ENCODE measurements around the gene DIS3L. TPM values are rescaled to one million over a fixed set of nuclear protein-coding genes. Genes with fewer than 3 reads are reported as not detected.

The DIS3L gene
- polyA plus RNA-seq, 2 donors: 7.1 to 9.4 TPM

GRCh38 chr15:66276546-66276945 is 16.8 kb upstream of the DIS3L start:
- no peaks in the 10 kb centered on the region for H3K4me1 ChIP-seq (ENCODE audit: control insufficient read depth in 2 of 2, insufficient read depth in 2 of 2, low read length in 1 of 2)
- 88 to 94% methylated on average over 3 of the region's 3 CpGs for WGBS, 2 donors

GRCh38 chr15:66278056-66278455 is 15.3 kb upstream of the DIS3L start:
- Histone ChIP-seq H3K36me3 (ENCODE audit: control insufficient read depth in 2 of 2, insufficient read depth in 2 of 2, low read length in 1 of 2) (no peaks in the 10 kb centered on the region), H3K27ac (ENCODE audit: low read depth in 2 of 2, low read length in 1 of 2) (no peak overlapping the region), H3K4me3 (ENCODE audit: low read depth in 1 of 2, low read length in 2 of 2) (no peak overlapping the region), H3K9me3 (ENCODE audit: control insufficient read depth in 2 of 2, insufficient read depth in 1 of 2, low read depth in 1 of 2, low read length in 1 of 2) (peaks cover 0 to 3% of the 10 kb centered on the region in 2 donors), H3K27me3 (ENCODE audit: control insufficient read depth in 1 of 2, insufficient read depth in 2 of 2, low read length in 2 of 2) (no peaks in the 10 kb centered on the region), H3K4me1 (ENCODE audit: control insufficient read depth in 2 of 2, insufficient read depth in 2 of 2, low read length in 1 of 2) (no peaks in the 10 kb centered on the region)
- WGBS, 2 donors: 81 to 86% methylated on average over 6 of the region's 6 CpGs

More at GRCh38 chr15:66276546-66276945, 16.8 kb upstream of the DIS3L start:
- H3K9me3 ChIP-seq (ENCODE audit: control insufficient read depth in 2 of 2, insufficient read depth in 1 of 2, low read depth in 1 of 2, low read length in 1 of 2): peaks cover 0 to 3% of the 10 kb centered on the region in 2 donors
- H3K27ac ChIP-seq (ENCODE audit: low read depth in 2 of 2, low read length in 1 of 2): no peak overlapping the region
- no peaks in the 10 kb centered on the region for H3K27me3 ChIP-seq (ENCODE audit: control insufficient read depth in 1 of 2, insufficient read depth in 2 of 2, low read length in 2 of 2)
- no peaks in the 10 kb centered on the region for H3K36me3 ChIP-seq (ENCODE audit: control insufficient read depth in 2 of 2, insufficient read depth in 2 of 2, low read length in 1 of 2)
- H3K4me3 ChIP-seq (ENCODE audit: low read depth in 1 of 2, low read length in 2 of 2): no peak overlapping the region

- H3K9me3 ChIP-seq (ENCODE audit: control insufficient read depth in 2 of 2, insufficient read depth in 1 of 2, low read depth in 1 of 2, low read length in 1 of 2): peaks cover 0 to 3% of the 10 kb centered on the region in 2 donors
- H3K36me3 ChIP-seq (ENCODE audit: control insufficient read depth in 2 of 2, insufficient read depth in 2 of 2, low read length in 1 of 2): no peaks in the 10 kb centered on the region
- no peaks in the 10 kb centered on the region for H3K27me3 ChIP-seq (ENCODE audit: control insufficient read depth in 1 of 2, insufficient read depth in 2 of 2, low read length in 2 of 2)
- 90 to 92% methylated on average over 6 of the region's 6 CpGs for WGBS, 2 donors
- no peak overlapping the region for H3K27ac ChIP-seq (ENCODE audit: low read depth in 2 of 2, low read length in 1 of 2)
- no peaks in the 10 kb centered on the region for H3K4me1 ChIP-seq (ENCODE audit: control insufficient read depth in 2 of 2, insufficient read depth in 2 of 2, low read length in 1 of 2)
- no peak overlapping the region for H3K4me3 ChIP-seq (ENCODE audit: low read depth in 1 of 2, low read length in 2 of 2)
Observed at GRCh38 chr15:66278671-66279070, 14.7 kb upstream of the DIS3L start.

GRCh38 chr15:66284271-66284670 is 9.1 kb upstream of the DIS3L start:
- no peaks in the 10 kb centered on the region for H3K9me3 ChIP-seq (ENCODE audit: control insufficient read depth in 2 of 2, insufficient read depth in 1 of 2, low read depth in 1 of 2, low read length in 1 of 2)
- H3K4me1 ChIP-seq (ENCODE audit: control insufficient read depth in 2 of 2, insufficient read depth in 2 of 2, low read length in 1 of 2): no peaks in the 10 kb centered on the region
- H3K27ac ChIP-seq (ENCODE audit: low read depth in 2 of 2, low read length in 1 of 2): no peak overlapping the region
- no peaks in the 10 kb centered on the region for H3K27me3 ChIP-seq (ENCODE audit: control insufficient read depth in 1 of 2, insufficient read depth in 2 of 2, low read length in 2 of 2)
- no peak overlapping the region for H3K4me3 ChIP-seq (ENCODE audit: low read depth in 1 of 2, low read length in 2 of 2)
- WGBS, 2 donors: 84 to 89% methylated on average over 3 of the region's 3 CpGs
- no peaks in the 10 kb centered on the region for H3K36me3 ChIP-seq (ENCODE audit: control insufficient read depth in 2 of 2, insufficient read depth in 2 of 2, low read length in 1 of 2)

GRCh38 chr15:66285533-66286280 is 7.7 kb upstream of the DIS3L start:
- Histone ChIP-seq H3K4me3 (ENCODE audit: low read depth in 1 of 2, low read length in 2 of 2) (no peak overlapping the region), H3K4me1 (ENCODE audit: control insufficient read depth in 2 of 2, insufficient read depth in 2 of 2, low read length in 1 of 2) (peaks cover 0 to 3% of the 10 kb centered on the region in 2 donors), H3K27ac (ENCODE audit: low read depth in 2 of 2, low read length in 1 of 2) (no peak overlapping the region), H3K9me3 (ENCODE audit: control insufficient read depth in 2 of 2, insufficient read depth in 1 of 2, low read depth in 1 of 2, low read length in 1 of 2) (no peaks in the 10 kb centered on the region), H3K27me3 (ENCODE audit: control insufficient read depth in 1 of 2, insufficient read depth in 2 of 2, low read length in 2 of 2) (no peaks in the 10 kb centered on the region), H3K36me3 (ENCODE audit: control insufficient read depth in 2 of 2, insufficient read depth in 2 of 2, low read length in 1 of 2) (no peaks in the 10 kb centered on the region)
- WGBS, 2 donors: 76 to 82% methylated on average over 6 of the region's 6 CpGs

- Histone ChIP-seq H3K4me1 (ENCODE audit: control insufficient read depth in 2 of 2, insufficient read depth in 2 of 2, low read length in 1 of 2) (peaks cover 0 to 3% of the 10 kb centered on the region in 2 donors), H3K27me3 (ENCODE audit: control insufficient read depth in 1 of 2, insufficient read depth in 2 of 2, low read length in 2 of 2) (no peaks in the 10 kb centered on the region)
- 6 to 13% methylated on average over 6 of the region's 6 CpGs for WGBS, 2 donors
Observed at GRCh38 chr15:66287461-66288057, 5.8 kb upstream of the DIS3L start.

GRCh38 chr15:66288093-66288492 is 5.3 kb upstream of the DIS3L start:
- no peak overlapping the region for H3K4me3 ChIP-seq (ENCODE audit: low read depth in 1 of 2, low read length in 2 of 2)
- peaks cover 0 to 3% of the 10 kb centered on the region in 2 donors for H3K4me1 ChIP-seq (ENCODE audit: control insufficient read depth in 2 of 2, insufficient read depth in 2 of 2, low read length in 1 of 2)
- H3K27ac ChIP-seq (ENCODE audit: low read depth in 2 of 2, low read length in 1 of 2): no peak overlapping the region
- H3K9me3 ChIP-seq (ENCODE audit: control insufficient read depth in 2 of 2, insufficient read depth in 1 of 2, low read depth in 1 of 2, low read length in 1 of 2): no peaks in the 10 kb centered on the region
- H3K27me3 ChIP-seq (ENCODE audit: control insufficient read depth in 1 of 2, insufficient read depth in 2 of 2, low read length in 2 of 2): no peaks in the 10 kb centered on the region
- H3K36me3 ChIP-seq (ENCODE audit: control insufficient read depth in 2 of 2, insufficient read depth in 2 of 2, low read length in 1 of 2): no peaks in the 10 kb centered on the region

More at GRCh38 chr15:66287461-66288057, 5.8 kb upstream of the DIS3L start:
- no peaks in the 10 kb centered on the region for H3K9me3 ChIP-seq (ENCODE audit: control insufficient read depth in 2 of 2, insufficient read depth in 1 of 2, low read depth in 1 of 2, low read length in 1 of 2)
- H3K36me3 ChIP-seq (ENCODE audit: control insufficient read depth in 2 of 2, insufficient read depth in 2 of 2, low read length in 1 of 2): no peaks in the 10 kb centered on the region
- no peak overlapping the region for H3K4me3 ChIP-seq (ENCODE audit: low read depth in 1 of 2, low read length in 2 of 2)
- no peak overlapping the region for H3K27ac ChIP-seq (ENCODE audit: low read depth in 2 of 2, low read length in 1 of 2)

GRCh38 chr15:66288551-66289185 is 4.7 kb upstream of the DIS3L start:
- H3K27me3 ChIP-seq (ENCODE audit: control insufficient read depth in 1 of 2, insufficient read depth in 2 of 2, low read length in 2 of 2): no peaks in the 10 kb centered on the region
- no peak overlapping the region for H3K27ac ChIP-seq (ENCODE audit: low read depth in 2 of 2, low read length in 1 of 2)
- WGBS, 2 donors: 34 to 53% methylated on average over 6 of the region's 6 CpGs
- no peaks in the 10 kb centered on the region for H3K36me3 ChIP-seq (ENCODE audit: control insufficient read depth in 2 of 2, insufficient read depth in 2 of 2, low read length in 1 of 2)
- no peak overlapping the region for H3K4me3 ChIP-seq (ENCODE audit: low read depth in 1 of 2, low read length in 2 of 2)
- H3K4me1 ChIP-seq (ENCODE audit: control insufficient read depth in 2 of 2, insufficient read depth in 2 of 2, low read length in 1 of 2): peaks cover 0 to 3% of the 10 kb centered on the region in 2 donors
- H3K9me3 ChIP-seq (ENCODE audit: control insufficient read depth in 2 of 2, insufficient read depth in 1 of 2, low read depth in 1 of 2, low read length in 1 of 2): no peaks in the 10 kb centered on the region

GRCh38 chr15:66290007-66290406 is 3.4 kb upstream of the DIS3L start:
- Histone ChIP-seq H3K27me3 (ENCODE audit: control insufficient read depth in 1 of 2, insufficient read depth in 2 of 2, low read length in 2 of 2) (no peaks in the 10 kb centered on the region), H3K36me3 (ENCODE audit: control insufficient read depth in 2 of 2, insufficient read depth in 2 of 2, low read length in 1 of 2) (no peaks in the 10 kb centered on the region), H3K4me1 (ENCODE audit: control insufficient read depth in 2 of 2, insufficient read depth in 2 of 2, low read length in 1 of 2) (peaks cover 0 to 3% of the 10 kb centered on the region in 2 donors), H3K27ac (ENCODE audit: low read depth in 2 of 2, low read length in 1 of 2) (no peak overlapping the region), H3K4me3 (ENCODE audit: low read depth in 1 of 2, low read length in 2 of 2) (no peak overlapping the region), H3K9me3 (ENCODE audit: control insufficient read depth in 2 of 2, insufficient read depth in 1 of 2, low read depth in 1 of 2, low read length in 1 of 2) (no peaks in the 10 kb centered on the region)
- 88 to 97% methylated on average over 3 of the region's 3 CpGs for WGBS, 2 donors
